Brain microvascular endothelial cell (primary cell): Measurements from ENCODE around the gene GPAM.

Experiments used
- DNase-seq: peaks from one replicate; pipeline ENCODE4 v3.0.0-alpha.2; 2020
- H3K27ac ChIP-seq: fragments of 250-450 bp; sonication (Bioruptor Pico); 2 replicates; pipeline ENCODE4 v1.5.1; 2020; ENCODE audit warnings: mild to moderate bottlenecking, moderate library complexity
- H3K27me3 ChIP-seq: fragments of 250-450 bp; sonication (Bioruptor Pico); replicated peaks from 2 replicates; pipeline ENCODE4 v1.5.1; 2020; ENCODE audit warnings: mild to moderate bottlenecking
- H3K36me3 ChIP-seq: fragments of 250-450 bp; sonication (Bioruptor Pico); replicated peaks from 2 replicates; pipeline ENCODE4 v1.5.1; 2020; ENCODE audit warnings: mild to moderate bottlenecking
- H3K4me3 ChIP-seq: 2 replicates; pipeline ENCODE4 v1.5.1; 2011; ENCODE audit warnings: low read depth, mild to moderate bottlenecking, control low read depth, low read length, moderate library complexity
- in situ Hi-C: cut with HindIII; loops from 2 replicates; pipeline ENCODE4 v1.10.0; 2017; ENCODE audit warnings: low sequenced_read_pairs, low pct_ligation_motif_present
- TF ChIP-seq, protein P1 (sequence below): IDR thresholded peaks from 2 replicates; pipeline ENCODE4 v1.5.1; 2011; ENCODE audit warnings: low read depth, mild to moderate bottlenecking, moderate library complexity, low read length, control low read depth, inconsistent platforms; ENCODE audit errors: missing control alignments

The GPAM gene

DNA sequence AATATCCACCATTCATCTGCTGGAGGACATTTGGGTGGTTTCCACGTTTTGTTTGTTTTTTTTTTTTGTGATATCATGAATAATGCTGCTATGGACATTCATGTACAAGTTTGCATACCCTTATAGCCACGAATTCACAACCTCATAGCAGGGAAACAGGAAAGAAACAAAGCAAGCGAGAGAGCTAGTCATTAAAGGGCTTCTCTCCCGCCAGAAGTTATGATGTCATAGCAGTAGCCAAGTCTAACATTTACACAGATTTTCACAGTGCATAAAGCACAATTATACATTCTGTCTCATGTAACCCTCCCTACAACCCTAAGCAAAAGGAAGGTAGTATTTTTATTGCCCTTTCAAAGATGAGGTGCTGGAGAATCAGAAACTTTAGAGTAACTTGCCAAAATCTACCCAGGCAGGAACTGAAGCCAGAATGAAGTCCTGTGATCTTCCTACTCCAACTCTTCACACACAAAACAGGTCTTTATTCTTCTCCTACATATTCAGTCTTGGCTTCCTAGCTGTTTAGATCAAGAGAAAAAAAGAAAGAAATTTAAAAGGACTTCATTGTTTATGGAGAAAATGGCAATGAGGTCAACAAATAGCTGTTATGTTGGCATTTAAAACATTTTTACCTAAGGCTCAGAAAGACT, 33.9 kb upstream of the GPAM start:
- DNase-seq: no peak
- in situ Hi-C loops: no loop called here
- Histone ChIP-seq H3K4me3 (no peak overlapping the region), H3K27ac (no peak overlapping the region), H3K36me3 (no peaks in the 10 kb centered on the region), H3K27me3 (no peaks in the 10 kb centered on the region)
- TF ChIP-seq, protein P1, sequence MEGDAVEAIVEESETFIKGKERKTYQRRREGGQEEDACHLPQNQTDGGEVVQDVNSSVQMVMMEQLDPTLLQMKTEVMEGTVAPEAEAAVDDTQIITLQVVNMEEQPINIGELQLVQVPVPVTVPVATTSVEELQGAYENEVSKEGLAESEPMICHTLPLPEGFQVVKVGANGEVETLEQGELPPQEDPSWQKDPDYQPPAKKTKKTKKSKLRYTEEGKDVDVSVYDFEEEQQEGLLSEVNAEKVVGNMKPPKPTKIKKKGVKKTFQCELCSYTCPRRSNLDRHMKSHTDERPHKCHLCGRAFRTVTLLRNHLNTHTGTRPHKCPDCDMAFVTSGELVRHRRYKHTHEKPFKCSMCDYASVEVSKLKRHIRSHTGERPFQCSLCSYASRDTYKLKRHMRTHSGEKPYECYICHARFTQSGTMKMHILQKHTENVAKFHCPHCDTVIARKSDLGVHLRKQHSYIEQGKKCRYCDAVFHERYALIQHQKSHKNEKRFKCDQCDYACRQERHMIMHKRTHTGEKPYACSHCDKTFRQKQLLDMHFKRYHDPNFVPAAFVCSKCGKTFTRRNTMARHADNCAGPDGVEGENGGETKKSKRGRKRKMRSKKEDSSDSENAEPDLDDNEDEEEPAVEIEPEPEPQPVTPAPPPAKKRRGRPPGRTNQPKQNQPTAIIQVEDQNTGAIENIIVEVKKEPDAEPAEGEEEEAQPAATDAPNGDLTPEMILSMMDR: no peak

DNA sequence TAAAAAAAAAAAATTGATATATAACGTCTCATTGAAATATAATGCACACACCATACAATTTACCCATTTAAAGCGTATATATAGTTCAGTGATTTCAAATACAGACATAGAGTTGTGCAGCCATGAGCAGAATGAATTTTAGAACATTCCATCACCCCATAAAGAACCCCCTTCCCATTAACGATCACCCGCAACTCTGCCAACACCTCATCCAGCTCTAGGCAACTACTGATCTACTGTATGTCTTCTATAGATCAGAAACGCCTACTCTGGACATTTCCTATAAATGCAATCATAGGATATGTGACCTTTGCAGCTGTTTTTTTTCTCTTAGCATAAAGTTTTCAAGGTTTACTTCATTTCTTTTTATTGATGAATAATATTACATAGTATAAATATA, 33.4 kb upstream of the GPAM start:
- H3K36me3 ChIP-seq: no peaks in the 10 kb centered on the region
- H3K27me3 ChIP-seq: no peaks in the 10 kb centered on the region
- no peak overlapping the region for H3K4me3 ChIP-seq
- in situ Hi-C loops: no loop called here
- TF ChIP-seq, protein P1: no peak
- DNase-seq: no peak
- no peak overlapping the region for H3K27ac ChIP-seq

DNA sequence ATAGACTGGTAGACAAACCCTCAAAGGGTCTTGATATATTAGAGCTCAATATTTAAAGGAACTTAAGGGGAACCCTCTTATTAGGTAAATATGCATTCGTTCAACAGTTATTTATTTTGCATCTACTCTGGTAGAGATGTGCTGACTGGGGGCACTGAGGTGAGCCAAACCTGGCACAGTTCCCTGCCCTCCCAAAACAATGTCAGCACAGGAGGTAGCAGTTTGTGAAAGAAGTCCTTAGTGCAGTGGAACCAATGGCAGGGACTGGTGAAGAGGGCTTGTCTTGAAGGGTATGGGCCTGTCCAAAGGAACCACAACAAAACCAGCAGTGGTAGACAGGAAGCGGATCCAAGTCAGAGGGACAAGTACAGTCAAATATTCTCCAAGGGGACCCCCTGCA, 32.6 kb upstream of the GPAM start:
- in situ Hi-C loops: no loop called here
- Histone ChIP-seq H3K27ac (no peak overlapping the region), H3K27me3 (no peaks in the 10 kb centered on the region), H3K4me3 (no peak overlapping the region), H3K36me3 (no peaks in the 10 kb centered on the region)
- DNase-seq: no peak
- TF ChIP-seq, protein P1: no peak

DNA sequence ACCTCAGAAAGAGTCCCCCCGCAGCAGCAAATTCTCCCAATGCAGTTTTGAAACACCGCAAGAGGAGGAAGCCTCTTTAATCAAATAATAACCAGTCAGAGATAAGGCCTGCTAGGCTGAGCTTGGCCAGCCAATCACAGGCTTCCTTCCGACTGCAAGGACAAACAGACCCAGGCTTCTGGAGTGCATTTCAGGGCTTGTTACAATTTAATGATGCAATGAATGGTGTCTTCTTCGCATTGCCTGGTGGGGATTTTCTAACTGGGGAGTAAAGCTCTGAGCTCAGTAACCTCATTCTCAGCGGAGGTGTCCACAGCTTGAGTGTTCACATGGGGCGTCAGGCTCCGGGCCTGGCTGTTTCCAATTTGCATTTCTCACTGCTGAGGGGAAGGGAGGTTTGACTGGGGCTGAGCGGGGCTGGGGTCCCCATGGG, 31.8 kb upstream of the GPAM start:
- Histone ChIP-seq H3K4me3 (no peak overlapping the region), H3K36me3 (no peaks in the 10 kb centered on the region), H3K27ac (no peak overlapping the region), H3K27me3 (no peaks in the 10 kb centered on the region)
- in situ Hi-C loops: no loop called here
- TF ChIP-seq, protein P1: no peak
- no peak for DNase-seq

DNA sequence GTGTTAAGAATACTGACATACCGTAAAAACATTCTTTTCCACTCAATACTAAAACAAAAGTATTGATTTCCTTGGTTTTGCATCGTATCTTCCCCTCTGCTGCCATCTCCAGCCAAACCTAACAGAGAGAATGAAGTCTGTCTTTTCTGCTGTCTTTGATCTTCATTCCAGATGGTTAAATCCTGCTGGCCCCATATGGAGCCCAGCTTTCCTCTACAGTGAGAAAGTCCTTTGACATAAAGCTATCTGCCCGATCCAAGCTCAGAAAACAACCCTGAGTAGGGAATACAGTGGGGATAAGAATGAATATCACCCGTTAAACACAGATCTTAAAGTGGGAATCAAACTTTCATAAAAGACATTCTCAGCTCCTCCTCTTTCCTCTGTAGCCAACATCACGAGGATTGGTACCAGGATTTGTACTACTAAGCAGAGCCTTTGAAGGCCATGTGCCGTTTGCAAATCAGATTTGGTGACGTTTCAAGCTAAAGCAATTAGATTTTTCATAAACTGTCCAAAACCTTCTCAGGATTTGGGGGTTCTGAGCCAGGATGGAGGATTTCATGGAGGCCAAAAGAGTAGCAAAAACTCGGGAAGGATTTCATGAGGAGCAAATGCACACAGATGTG, 30.8 kb upstream of the GPAM start:
- no peak for DNase-seq
- TF ChIP-seq, protein P1: no peak
- in situ Hi-C loops: no loop called here
- Histone ChIP-seq H3K27ac (no peak overlapping the region), H3K27me3 (no peaks in the 10 kb centered on the region), H3K4me3 (no peak overlapping the region), H3K36me3 (no peaks in the 10 kb centered on the region)

DNA sequence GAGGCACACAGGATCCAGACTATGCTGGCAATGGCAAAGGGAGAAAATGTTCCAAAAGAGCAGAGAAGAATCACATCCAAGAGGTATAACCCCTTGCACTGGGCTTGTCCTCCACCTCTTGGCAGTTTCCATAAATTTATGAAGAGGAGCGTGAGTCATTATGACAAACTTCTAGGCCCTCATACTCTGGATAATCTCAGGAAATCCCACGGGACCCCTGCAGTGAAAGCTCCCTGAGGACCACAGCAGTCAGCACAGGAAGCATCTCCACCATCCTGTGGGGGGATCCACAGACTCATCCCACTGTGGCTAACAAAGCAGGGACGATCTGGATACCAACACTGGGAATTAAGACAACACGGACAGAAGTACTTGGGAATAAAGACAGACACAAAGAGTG, 30.3 kb upstream of the GPAM start:
- Histone ChIP-seq H3K36me3 (no peaks in the 10 kb centered on the region), H3K27me3 (no peaks in the 10 kb centered on the region), H3K27ac (no peak overlapping the region), H3K4me3 (no peak overlapping the region)
- TF ChIP-seq, protein P1: no peak
- no peak for DNase-seq
- in situ Hi-C loops: no loop called here
